K562 (cell line): ENCODE data around the gene DHRS13. TPM values are rescaled to one million over a fixed set of nuclear protein-coding genes. Genes with fewer than 3 reads are reported as not detected.

Experiments used
- ADNP ChIP-seq: fragments of 200-800 bp; sonication (Bioruptor generic); IDR thresholded peaks from 2 replicates; pipeline ENCODE4 v1.6.1; 2016; ENCODE audit warnings: missing genetic modification characterization, missing compliant biosample characterization
- ARID3A ChIP-seq: IDR thresholded peaks from 2 replicates; pipeline ENCODE4 v1.6.1; 2012; ENCODE audit warnings: low read depth, low read length, improper control_type of control experiment, borderline replicate concordance
- BACH1 ChIP-seq: fragments of 200-800 bp; sonication (Bioruptor generic); IDR thresholded peaks from 2 replicates; pipeline ENCODE4 v1.6.1; 2016; ENCODE audit warnings: missing genetic modification characterization, missing compliant biosample characterization
- ETV5 ChIP-seq: sonication (generic); formaldehyde crosslinking; IDR thresholded peaks from 2 replicates; pipeline ENCODE4 v1.4.0; 2020; ENCODE audit warnings: low read depth, mild to moderate bottlenecking, missing genetic modification reagents
- HDAC6 ChIP-seq: IDR thresholded peaks from 2 replicates; pipeline ENCODE4 v1.6.1; 2012; ENCODE audit warnings: low read depth, mild to moderate bottlenecking, control low read depth, inconsistent platforms, low read length, moderate library complexity
- PRPF4 ChIP-seq: fragments of 200-400 bp; formaldehyde crosslinking; IDR thresholded peaks from one replicate; pipeline ENCODE4 v1.6.1; 2017; ENCODE audit warnings: low read length, low read depth, mild to moderate bottlenecking; ENCODE audit not compliant: insufficient read depth, poor library complexity, severe bottlenecking
- PURB ChIP-seq: sonication (generic); formaldehyde crosslinking; IDR thresholded peaks from 2 replicates; pipeline ENCODE4 v1.9.0; 2021; ENCODE audit warnings: low read depth, mild to moderate bottlenecking, missing genetic modification reagents
- SAP30 ChIP-seq: fragments of 200-600 bp; sonication (generic); IDR thresholded peaks from 2 replicates; pipeline ENCODE4 v1.6.1; 2012; ENCODE audit warnings: borderline replicate concordance, low read depth, mild to moderate bottlenecking, moderate library complexity, low read length, control low read depth, inconsistent platforms; ENCODE audit not compliant: insufficient read depth, poor library complexity, severe bottlenecking
- SREBF2 ChIP-seq: sonication (generic); formaldehyde crosslinking; IDR thresholded peaks from 2 replicates; pipeline ENCODE4 v1.4.0; 2020; ENCODE audit warnings: mild to moderate bottlenecking, missing genetic modification reagents
- TSC22D4 ChIP-seq: fragments of 450-650 bp; IDR thresholded peaks from 2 replicates; pipeline ENCODE4 v1.6.1; 2016; ENCODE audit warnings: missing genetic modification characterization, missing biosample characterization, control low read depth
- TSHZ1 ChIP-seq: fragments of 250-450 bp; sonication (Bioruptor Pico); IDR thresholded peaks from 2 replicates; pipeline ENCODE4 v1.4.0; 2020; ENCODE audit warnings: mild to moderate bottlenecking, moderate library complexity
- ZBTB1 ChIP-seq: sonication (generic); formaldehyde crosslinking; IDR thresholded peaks from 2 replicates; pipeline ENCODE4 v1.8.1; 2023; ENCODE audit warnings: missing genetic modification reagents, low read depth, mild to moderate bottlenecking, borderline replicate concordance
- ZNF184 ChIP-seq: sonication (generic); formaldehyde crosslinking; IDR thresholded peaks from 2 replicates; pipeline ENCODE4 v1.5.0; 2020; ENCODE audit warnings: missing genetic modification reagents
- ZNF24 ChIP-seq: fragments of 450-650 bp; IDR thresholded peaks from 2 replicates; pipeline ENCODE4 v1.6.1; 2016
- ZNF280B ChIP-seq: fragments of 250-450 bp; sonication (Bioruptor Pico); IDR thresholded peaks from 2 replicates; pipeline ENCODE4 v1.5.1; 2021; ENCODE audit warnings: mild to moderate bottlenecking
- ZNF324 ChIP-seq: fragments of 250-450 bp; sonication (Bioruptor Pico); IDR thresholded peaks from 2 replicates; pipeline ENCODE4 v1.4.0; 2020; ENCODE audit warnings: mild to moderate bottlenecking
- ZNF57 ChIP-seq: fragments of 450-650 bp; formaldehyde crosslinking; IDR thresholded peaks from 2 replicates; pipeline ENCODE4 v1.4.0; 2020; ENCODE audit warnings: mild to moderate bottlenecking, moderate library complexity
- ZNF76 ChIP-seq: fragments of 250-450 bp; sonication (Bioruptor Pico); IDR thresholded peaks from 2 replicates; pipeline ENCODE4 v1.4.0; 2020; ENCODE audit warnings: mild to moderate bottlenecking, moderate library complexity, borderline replicate concordance
- polyA plus RNA-seq, 8 experiments: library from polyadenylated mRNA; depleted of rRNA in 4 of 8; stranded (reverse) in 5 of 8; unstranded in 3 of 8; fragments of >200 nt; fragmentation: Nextera tagmentation in 2 of 8; fragmentation: Illumina TruSeq in 1 of 8; extraction: Ambion mirVana in 2 of 8; extraction: Trizol in 1 of 8; gene quantifications; 2 replicates each; pipeline versions ENCODE4 v1.2.1 to v1.2.3, GENCODE V29; 2011 to 2014; ENCODE audit warnings: inconsistent platforms in 1 of 8, missing spikeins in 1 of 8
- total RNA-seq, 7 experiments: library from RNA; depleted of rRNA in 6 of 7; stranded (reverse); fragments of >200 nt in 6 of 7; fragmentation: Illumina TruSeq in 2 of 7; extraction: Trizol in 2 of 7; gene quantifications; 2 replicates each; pipeline versions ENCODE4 v1.2.1 to v1.2.3, GENCODE V29; 2011 to 2021; ENCODE audit warnings: low replicate concordance in 1 of 7
- TF ChIP-seq, protein P1 (sequence below): IDR thresholded peaks from 2 replicates; pipeline ENCODE4 v1.6.1; 2016; ENCODE audit warnings: missing genetic modification characterization, missing compliant biosample characterization

DHRS13 gene
- total and polyA plus RNA-seq, 9 of the 15 experiments (the other 6 are each of a cell fraction or from before 2014, with no cell fraction given) = 0.32 to 52.3 (median 34.3) TPM; not detected in 1

- TF ChIP-seq ARID3A (no peak), ZNF76 (CRISPR knock-in tag) (no peak), PRPF4 (no peak), ZNF57 (CRISPR knock-in tag) (0 out of 2 replicates have a peak, but pooled peaks have one; percentile 31), ZNF184 (CRISPR knock-in tag) (no peak), ZNF324 (CRISPR knock-in tag) (no peak), ZNF24 (peak; percentile 12; the same call in 1 of the 2 replicates), HDAC6 (no peak), TSC22D4 (tag) (no peak), PURB (CRISPR knock-in tag) (no peak), ETV5 (CRISPR knock-in tag) (no peak), ZBTB1 (no peak), BACH1 (tag) (no peak), ADNP (tag) (no peak), SAP30 (no peak), SREBF2 (CRISPR knock-in tag) (no peak), ZNF280B (no peak), TSHZ1 (CRISPR knock-in tag) (no peak)
- TF ChIP-seq, protein P1, sequence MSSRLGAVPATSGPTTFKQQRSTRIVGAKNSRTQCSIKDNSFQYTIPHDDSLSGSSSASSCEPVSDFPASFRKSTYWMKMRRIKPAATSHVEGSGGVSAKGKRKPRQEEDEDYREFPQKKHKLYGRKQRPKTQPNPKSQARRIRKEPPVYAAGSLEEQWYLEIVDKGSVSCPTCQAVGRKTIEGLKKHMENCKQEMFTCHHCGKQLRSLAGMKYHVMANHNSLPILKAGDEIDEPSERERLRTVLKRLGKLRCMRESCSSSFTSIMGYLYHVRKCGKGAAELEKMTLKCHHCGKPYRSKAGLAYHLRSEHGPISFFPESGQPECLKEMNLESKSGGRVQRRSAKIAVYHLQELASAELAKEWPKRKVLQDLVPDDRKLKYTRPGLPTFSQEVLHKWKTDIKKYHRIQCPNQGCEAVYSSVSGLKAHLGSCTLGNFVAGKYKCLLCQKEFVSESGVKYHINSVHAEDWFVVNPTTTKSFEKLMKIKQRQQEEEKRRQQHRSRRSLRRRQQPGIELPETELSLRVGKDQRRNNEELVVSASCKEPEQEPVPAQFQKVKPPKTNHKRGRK (tag) = no peak
Observed at GRCh38 chr17:28861393-28862203, 41.3 kb downstream of the DHRS13 start (continued).
